ENCODE data around the gene ZNF407.

DNA sequence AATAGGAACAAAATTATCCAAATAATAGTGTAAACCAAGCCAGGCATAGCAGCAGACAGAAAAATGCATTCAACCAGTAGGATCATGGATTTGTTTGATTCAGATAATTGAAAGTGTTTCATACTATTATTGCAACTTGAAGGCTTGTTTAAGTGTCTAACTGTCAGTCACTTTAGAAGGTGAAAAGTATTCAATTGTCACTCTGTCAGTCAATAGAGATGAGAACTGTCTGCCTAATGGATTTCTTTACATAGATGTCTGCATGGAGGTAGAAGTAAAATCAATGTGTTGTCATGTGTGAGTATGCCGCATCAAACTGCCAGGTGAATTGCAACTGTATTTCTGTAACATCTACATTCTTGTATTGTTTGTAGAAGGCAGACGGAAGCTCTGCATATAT, 65.0 kb downstream of the ZNF407 start:
- TF ChIP-seq POLR2A (IDR thresholded peaks at IDR 0.05), result no peak
- TF ChIP-seq, protein P1, sequence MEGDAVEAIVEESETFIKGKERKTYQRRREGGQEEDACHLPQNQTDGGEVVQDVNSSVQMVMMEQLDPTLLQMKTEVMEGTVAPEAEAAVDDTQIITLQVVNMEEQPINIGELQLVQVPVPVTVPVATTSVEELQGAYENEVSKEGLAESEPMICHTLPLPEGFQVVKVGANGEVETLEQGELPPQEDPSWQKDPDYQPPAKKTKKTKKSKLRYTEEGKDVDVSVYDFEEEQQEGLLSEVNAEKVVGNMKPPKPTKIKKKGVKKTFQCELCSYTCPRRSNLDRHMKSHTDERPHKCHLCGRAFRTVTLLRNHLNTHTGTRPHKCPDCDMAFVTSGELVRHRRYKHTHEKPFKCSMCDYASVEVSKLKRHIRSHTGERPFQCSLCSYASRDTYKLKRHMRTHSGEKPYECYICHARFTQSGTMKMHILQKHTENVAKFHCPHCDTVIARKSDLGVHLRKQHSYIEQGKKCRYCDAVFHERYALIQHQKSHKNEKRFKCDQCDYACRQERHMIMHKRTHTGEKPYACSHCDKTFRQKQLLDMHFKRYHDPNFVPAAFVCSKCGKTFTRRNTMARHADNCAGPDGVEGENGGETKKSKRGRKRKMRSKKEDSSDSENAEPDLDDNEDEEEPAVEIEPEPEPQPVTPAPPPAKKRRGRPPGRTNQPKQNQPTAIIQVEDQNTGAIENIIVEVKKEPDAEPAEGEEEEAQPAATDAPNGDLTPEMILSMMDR (IDR thresholded peaks at IDR 0.05), result no peak
